Testis (tissue), 2 donors: ENCODE results near the gene NDFIP1.

Experiments used
- CTCF ChIP-seq, 3 experiments: fragments of 450-650 bp in 2 of 3; fragments of 200-600 bp in 1 of 3; sonication (generic) in 1 of 3; IDR thresholded peaks; one replicate each; pipeline ENCODE4 v1.5.1; 2016 to 2019; ENCODE audit warnings: antibody characterized with exemption in 3 of 3, mild to moderate bottlenecking in 2 of 3, moderate library complexity in 1 of 3
- POLR2A ChIP-seq: fragments of 450-650 bp; IDR thresholded peaks from one replicate; pipeline ENCODE4 v1.6.1; 2017; ENCODE audit warnings: antibody characterized with exemption, mild to moderate bottlenecking, moderate library complexity

GRCh38 chr5:142175461-142176142, 67.0 kb downstream of the NDFIP1 start:
- TF ChIP-seq CTCF (IDR thresholded peaks at IDR 0.05) (no peak), POLR2A (no peak)
